Astrocyte of the cerebellum (primary cell): ENCODE results near the gene NELFB.
A peak's percentile ranks its signal among the peaks of the same experiment; 100 is the strongest.

ENCODE experiments used
- DNase-seq: peaks from one replicate; pipeline ENCODE4 v3.0.0-alpha.2; 2011; ENCODE audit warnings: low read depth
- H3K4me3 ChIP-seq: 2 replicates; pipeline ENCODE4 v1.5.1; 2011; ENCODE audit warnings: mild to moderate bottlenecking, low read depth, low read length, moderate library complexity
- in situ Hi-C: cut with HindIII; loops from 2 replicates; pipeline ENCODE4 v1.10.0; 2017; ENCODE audit warnings: low sequenced_read_pairs
- TF ChIP-seq, protein P1 (sequence below): IDR thresholded peaks from 2 replicates; pipeline ENCODE4 v1.5.1; 2012; ENCODE audit warnings: low read length, low read depth, moderate library complexity, mild to moderate bottlenecking; ENCODE audit errors: missing control alignments

The NELFB gene

GRCh38 chr9:137317718-137318511 is 62.8 kb downstream of the NELFB start:
- TF ChIP-seq, protein P1, sequence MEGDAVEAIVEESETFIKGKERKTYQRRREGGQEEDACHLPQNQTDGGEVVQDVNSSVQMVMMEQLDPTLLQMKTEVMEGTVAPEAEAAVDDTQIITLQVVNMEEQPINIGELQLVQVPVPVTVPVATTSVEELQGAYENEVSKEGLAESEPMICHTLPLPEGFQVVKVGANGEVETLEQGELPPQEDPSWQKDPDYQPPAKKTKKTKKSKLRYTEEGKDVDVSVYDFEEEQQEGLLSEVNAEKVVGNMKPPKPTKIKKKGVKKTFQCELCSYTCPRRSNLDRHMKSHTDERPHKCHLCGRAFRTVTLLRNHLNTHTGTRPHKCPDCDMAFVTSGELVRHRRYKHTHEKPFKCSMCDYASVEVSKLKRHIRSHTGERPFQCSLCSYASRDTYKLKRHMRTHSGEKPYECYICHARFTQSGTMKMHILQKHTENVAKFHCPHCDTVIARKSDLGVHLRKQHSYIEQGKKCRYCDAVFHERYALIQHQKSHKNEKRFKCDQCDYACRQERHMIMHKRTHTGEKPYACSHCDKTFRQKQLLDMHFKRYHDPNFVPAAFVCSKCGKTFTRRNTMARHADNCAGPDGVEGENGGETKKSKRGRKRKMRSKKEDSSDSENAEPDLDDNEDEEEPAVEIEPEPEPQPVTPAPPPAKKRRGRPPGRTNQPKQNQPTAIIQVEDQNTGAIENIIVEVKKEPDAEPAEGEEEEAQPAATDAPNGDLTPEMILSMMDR = no peak
- H3K4me3 ChIP-seq = no peak overlapping the region
- DNase-seq = no peak
- in situ Hi-C loops = no loop called here

- DNase-seq = no peak
- TF ChIP-seq, protein P1 = no peak
- in situ Hi-C loops = no loop called here
- no peak overlapping the region for H3K4me3 ChIP-seq
Measured at GRCh38 chr9:137318602-137319001, 63.5 kb downstream of the NELFB start.

GRCh38 chr9:137319011-137319738 is 64.0 kb downstream of the NELFB start:
- in situ Hi-C loops = no loop called here
- no peak overlapping the region for H3K4me3 ChIP-seq

GRCh38 chr9:137319739-137320551 is 64.8 kb downstream of the NELFB start:
- in situ Hi-C loops = no loop called here

More at GRCh38 chr9:137319011-137319738, 64.0 kb downstream of the NELFB start:
- DNase-seq = no peak
- TF ChIP-seq, protein P1 = peak; percentile 54

GRCh38 chr9:137320555-137321384 is 65.6 kb downstream of the NELFB start:
- no peak for DNase-seq
- H3K4me3 ChIP-seq = no peak overlapping the region
- TF ChIP-seq, protein P1 = no peak
- in situ Hi-C loops = no loop called here

More at GRCh38 chr9:137319739-137320551, 64.8 kb downstream of the NELFB start:
- DNase-seq = no peak
- TF ChIP-seq, protein P1 = no peak
- H3K4me3 ChIP-seq = no peak overlapping the region
